SK-N-SH (cell line): ENCODE results near the gene GLT6D1. TPM values are rescaled to one million over a fixed set of nuclear protein-coding genes. Genes with fewer than 3 reads are reported as not detected.

Experiments used
- CTCF ChIA-PET: fragments of 300-600, 350-600 bp; formaldehyde crosslinking; extraction: SDS; loops from one replicate; lab custom pipeline; 2021; lab: Yijun Ruan, JAX
- POLR2A ChIA-PET: fragments of 350-600 bp; sonication (Branson Sonifier 250); formaldehyde crosslinking; extraction: SDS; loops from one replicate; lab custom pipeline; 2020; ENCODE audit warnings: antibody characterized with exemption, inconsistent platforms; lab: Yijun Ruan, JAX
- DNase-seq: peaks from one replicate; pipeline ENCODE4 v3.0.0; 2012
- H2AFZ ChIP-seq: fragments of 200-600 bp; sonication (generic); 2 replicates; pipeline ENCODE4 v1.8.1; 2016; ENCODE audit warnings: antibody characterized with exemption, mild to moderate bottlenecking, low read depth
- H3F3A ChIP-seq: fragments of 200-600 bp; sonication (generic); replicated peaks from 2 replicates; pipeline ENCODE3; 2016; ENCODE audit warnings: antibody characterized with exemption, mild to moderate bottlenecking; ENCODE audit not compliant: insufficient read depth
- H3K27ac ChIP-seq, 2 experiments: fragments of 200-500 bp in 1 of 2; fragments of 200-600 bp in 1 of 2; sonication (Bioruptor generic) in 1 of 2; sonication (generic), shearing (Covaris generic) in 1 of 2; 2 replicates each; pipeline versions ENCODE4 v1.5.1 to v1.6.1; 2014 to 2016; ENCODE audit warnings: low read depth in 2 of 2, inconsistent platforms in 1 of 2, low read length in 1 of 2, mild to moderate bottlenecking in 1 of 2, mixed read lengths in 1 of 2
- H3K27me3 ChIP-seq: fragments of 200-600 bp; sonication (generic), shearing (Covaris generic); 2 replicates; pipeline ENCODE4 v1.6.1; 2016; ENCODE audit warnings: mixed run types; ENCODE audit not compliant: insufficient read depth
- H3K36me3 ChIP-seq, 2 experiments: fragments of 200-500 bp in 1 of 2; fragments of 200-600 bp in 1 of 2; sonication (Bioruptor generic) in 1 of 2; sonication (generic) in 1 of 2; replicated peaks in 1 of 2; 2 replicates each; pipeline versions ENCODE3 to v1.5.1; 2014 to 2016; ENCODE audit warnings: low read length in 1 of 2, mild to moderate bottlenecking in 1 of 2; ENCODE audit not compliant: insufficient read depth in 2 of 2, control insufficient read depth in 1 of 2
- H3K4me1 ChIP-seq, 2 experiments: fragments of 200-500 bp in 1 of 2; fragments of 200-600 bp in 1 of 2; sonication (Bioruptor generic) in 1 of 2; sonication (generic), shearing (Covaris generic) in 1 of 2; 2 replicates each; pipeline versions ENCODE4 v1.5.1 to v1.6.1; 2014 to 2016; ENCODE audit warnings: low read depth in 1 of 2, low read length in 1 of 2, mixed run types in 1 of 2; ENCODE audit not compliant: insufficient read depth in 2 of 2, control insufficient read depth in 1 of 2
- H3K4me2 ChIP-seq: fragments of 200-600 bp; sonication (generic), shearing (Covaris generic); 2 replicates; pipeline ENCODE4 v1.6.1; 2017; ENCODE audit warnings: mixed run types
- H3K4me3 ChIP-seq, 2 experiments: fragments of 200-500 bp in 1 of 2; fragments of 200-600 bp in 1 of 2; sonication (Bioruptor generic) in 1 of 2; sonication (generic), shearing (Covaris generic) in 1 of 2; 2 replicates each; pipeline versions ENCODE4 v1.5.1 to v1.8.1; 2014 to 2016; ENCODE audit warnings: low read depth in 2 of 2, inconsistent platforms in 1 of 2, low read length in 1 of 2, mild to moderate bottlenecking in 1 of 2, mixed read lengths in 1 of 2, moderate library complexity in 1 of 2
- H3K79me2 ChIP-seq: fragments of 200-600 bp; sonication (generic); 2 replicates; pipeline ENCODE4 v1.8.1; 2017; ENCODE audit warnings: mild to moderate bottlenecking; ENCODE audit not compliant: insufficient read depth
- H3K9ac ChIP-seq: fragments of 200-600 bp; sonication (generic); 2 replicates; pipeline ENCODE4 v1.6.1; 2017; ENCODE audit warnings: mixed run types
- H3K9me2 ChIP-seq: fragments of 200-600 bp; sonication (generic); 2 replicates; pipeline ENCODE4 v1.6.1; 2017; ENCODE audit warnings: mixed run types
- H3K9me3 ChIP-seq: fragments of 200-600 bp; sonication (generic); 2 replicates; pipeline ENCODE4 v1.6.1; 2017; ENCODE audit warnings: mixed run types, mild to moderate bottlenecking, moderate library complexity
- H4K20me1 ChIP-seq: fragments of 200-600 bp; sonication (generic); 2 replicates; pipeline ENCODE4 v1.6.1; 2017; ENCODE audit warnings: mild to moderate bottlenecking, mixed run types; ENCODE audit not compliant: insufficient read depth
- CHD2 ChIP-seq: fragments of 150-350 bp; IDR thresholded peaks from 2 replicates; pipeline ENCODE4 v1.6.1; 2018; ENCODE audit warnings: low read length; ENCODE audit not compliant: partially characterized antibody
- ELF1 ChIP-seq: IDR thresholded peaks from 2 replicates; pipeline ENCODE4 v1.4.0; 2012
- EP300 ChIP-seq, 2 experiments: IDR thresholded peaks; 2 replicates each; pipeline versions ENCODE4 v1.4.0 to v1.6.1; 2012; ENCODE audit warnings: borderline replicate concordance in 1 of 2, low read depth in 1 of 2, low read length in 1 of 2
- EZH2phosphoT487 ChIP-seq: fragments of 200-600 bp; sonication (generic); IDR thresholded peaks from 2 replicates; pipeline ENCODE4 v1.6.1; 2017; ENCODE audit warnings: low read depth, mixed run types, mild to moderate bottlenecking, antibody characterized with exemption, moderate library complexity, borderline replicate concordance
- FOXJ3 ChIP-seq: sonication (generic); formaldehyde crosslinking; IDR thresholded peaks from 2 replicates; pipeline ENCODE4 v1.5.1; 2020; ENCODE audit warnings: mild to moderate bottlenecking, missing genetic modification reagents
- GABPA ChIP-seq: IDR thresholded peaks from 2 replicates; pipeline ENCODE4 v1.4.0; 2012; ENCODE audit warnings: low read depth, mild to moderate bottlenecking
- GATA2 ChIP-seq: sonication (generic); formaldehyde crosslinking; IDR thresholded peaks from 2 replicates; pipeline ENCODE4 v1.5.0; 2020; ENCODE audit warnings: mild to moderate bottlenecking, missing genetic modification reagents
- JUND ChIP-seq: IDR thresholded peaks from 2 replicates; pipeline ENCODE4 v1.4.0; 2012
- MEF2A ChIP-seq: IDR thresholded peaks from 2 replicates; pipeline ENCODE4 v1.4.0; 2012; ENCODE audit warnings: low read depth, borderline replicate concordance
- MXI1 ChIP-seq: IDR thresholded peaks from 2 replicates; pipeline ENCODE4 v1.6.1; 2012; ENCODE audit warnings: mild to moderate bottlenecking, low read depth, low read length, improper control_type of control experiment
- NRF1 ChIP-seq: IDR thresholded peaks from 2 replicates; pipeline ENCODE4 v1.6.1; 2012; ENCODE audit warnings: low read depth, mild to moderate bottlenecking, low read length
- RCOR1 ChIP-seq: fragments of 150-350 bp; IDR thresholded peaks from 2 replicates; pipeline ENCODE4 v1.6.1; 2017; ENCODE audit warnings: antibody characterized with exemption, low read length
- REST ChIP-seq: IDR thresholded peaks from 2 replicates; pipeline ENCODE4 v1.6.1; 2012; ENCODE audit warnings: mild to moderate bottlenecking, low read depth, low read length, moderate library complexity
- RFX5 ChIP-seq: IDR thresholded peaks from 2 replicates; pipeline ENCODE4 v1.6.1; 2012; ENCODE audit warnings: mild to moderate bottlenecking, improper control_type of control experiment, low read length
- RXRA ChIP-seq: IDR thresholded peaks from 2 replicates; pipeline ENCODE4 v1.4.0; 2012; ENCODE audit warnings: low read depth, mild to moderate bottlenecking, borderline replicate concordance
- SMC3 ChIP-seq: IDR thresholded peaks from 2 replicates; pipeline ENCODE4 v1.6.1; 2012; ENCODE audit warnings: low read depth, low read length, improper control_type of control experiment
- TCF12 ChIP-seq: IDR thresholded peaks from 2 replicates; pipeline ENCODE4 v1.4.0; 2012
- USF1 ChIP-seq: IDR thresholded peaks from 2 replicates; pipeline ENCODE4 v1.4.0; 2012; ENCODE audit warnings: low read depth, borderline replicate concordance
- USF2 ChIP-seq: fragments of 150-350 bp; IDR thresholded peaks from 2 replicates; pipeline ENCODE4 v1.6.1; 2017; ENCODE audit warnings: antibody characterized with exemption, low read length, low read depth, borderline replicate concordance
- YY1 ChIP-seq: IDR thresholded peaks from 2 replicates; pipeline ENCODE4 v1.4.0; 2012; ENCODE audit warnings: low read depth, mild to moderate bottlenecking
- WGBS: methylation state at CpG from one replicate; pipeline ENCODE4 v1.1.6; 2017; ENCODE audit warnings: low lambda C conversion rate; 5-methylcytosine and 5-hydroxymethylcytosine counted together
- polyA plus RNA-seq, 3 experiments: library from polyadenylated mRNA; depleted of rRNA; stranded (reverse); fragments of >200 nt; gene quantifications; 2 replicates each; pipeline ENCODE4 v1.2.3, GENCODE V29; 2012
- TF ChIP-seq, protein P1 (sequence below): fragments of 150-350 bp; IDR thresholded peaks from 2 replicates; pipeline ENCODE4 v1.6.1; 2016; ENCODE audit warnings: mild to moderate bottlenecking, low read depth, low read length
- TF ChIP-seq, protein P2 (sequence below): IDR thresholded peaks from 2 replicates; pipeline ENCODE4; 2012

Gene GLT6D1
- polyA plus RNA-seq, 1 of the 3 experiments (the other 2 are of a cell fraction) = not detected

- TF ChIP-seq, protein P1, sequence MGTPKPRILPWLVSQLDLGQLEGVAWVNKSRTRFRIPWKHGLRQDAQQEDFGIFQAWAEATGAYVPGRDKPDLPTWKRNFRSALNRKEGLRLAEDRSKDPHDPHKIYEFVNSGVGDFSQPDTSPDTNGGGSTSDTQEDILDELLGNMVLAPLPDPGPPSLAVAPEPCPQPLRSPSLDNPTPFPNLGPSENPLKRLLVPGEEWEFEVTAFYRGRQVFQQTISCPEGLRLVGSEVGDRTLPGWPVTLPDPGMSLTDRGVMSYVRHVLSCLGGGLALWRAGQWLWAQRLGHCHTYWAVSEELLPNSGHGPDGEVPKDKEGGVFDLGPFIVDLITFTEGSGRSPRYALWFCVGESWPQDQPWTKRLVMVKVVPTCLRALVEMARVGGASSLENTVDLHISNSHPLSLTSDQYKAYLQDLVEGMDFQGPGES = no peak
- no peak for TF ChIP-seq GATA2 (CRISPR knock-in tag)
- no peak for TF ChIP-seq NRF1
- TF ChIP-seq SMC3 = no peak
- no peak for TF ChIP-seq JUND
These were observed 24.9 kb upstream of the GLT6D1 start (continued) for GRCh38 chr9:135664266-135664665.

DNA sequence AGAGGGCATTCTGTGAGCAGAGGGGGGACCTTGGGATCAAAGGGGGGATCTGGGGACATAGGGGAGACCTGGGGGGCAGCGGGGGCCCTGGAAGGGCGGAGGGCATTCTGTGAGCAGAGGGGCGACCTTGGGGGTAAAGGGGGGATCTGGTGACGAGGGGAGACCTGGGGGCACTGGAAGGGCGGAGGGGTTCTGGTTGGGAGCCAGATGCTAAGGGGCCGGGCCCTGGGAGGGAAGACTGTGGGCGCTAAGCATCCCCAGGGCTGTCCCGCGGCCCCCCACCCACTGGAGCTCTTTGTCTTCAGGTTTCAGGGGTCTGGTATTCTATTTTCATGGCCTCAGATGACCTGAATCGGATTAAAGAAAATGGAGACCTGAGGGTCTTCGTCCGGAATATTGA lies 24.5 kb upstream of the GLT6D1 start:
- TF ChIP-seq USF1 (no peak), ELF1 (no peak), TCF12 (no peak), MXI1 (no peak), JUND (no peak), EZH2phosphoT487 (no peak), GABPA (no peak), REST (no peak), EP300 (IDR thresholded peaks at IDR 0.05; ENCODE audit: borderline replicate concordance in 1 of 2, low read depth in 1 of 2, low read length in 1 of 2) (no peak), FOXJ3 (no peak), USF2 (no peak), SMC3 (no peak), MEF2A (no peak), RXRA (no peak), RFX5 (no peak), RCOR1 (no peak), CHD2 (no peak), YY1 (no peak)
- TF ChIP-seq, protein P1 = no peak
- TF ChIP-seq, protein P2, sequence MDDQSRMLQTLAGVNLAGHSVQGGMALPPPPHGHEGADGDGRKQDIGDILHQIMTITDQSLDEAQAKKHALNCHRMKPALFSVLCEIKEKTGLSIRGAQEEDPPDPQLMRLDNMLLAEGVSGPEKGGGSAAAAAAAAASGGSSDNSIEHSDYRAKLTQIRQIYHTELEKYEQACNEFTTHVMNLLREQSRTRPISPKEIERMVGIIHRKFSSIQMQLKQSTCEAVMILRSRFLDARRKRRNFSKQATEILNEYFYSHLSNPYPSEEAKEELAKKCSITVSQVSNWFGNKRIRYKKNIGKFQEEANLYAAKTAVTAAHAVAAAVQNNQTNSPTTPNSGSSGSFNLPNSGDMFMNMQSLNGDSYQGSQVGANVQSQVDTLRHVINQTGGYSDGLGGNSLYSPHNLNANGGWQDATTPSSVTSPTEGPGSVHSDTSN = no peak
- Histone ChIP-seq H3K27me3 (no peaks in the 10 kb centered on the region), H3K4me3 (no peak overlapping the region), H3K27ac (no peak overlapping the region), H3K9me3 (no peaks in the 10 kb centered on the region), H3K4me1 (peaks cover 0 to 2% of the 10 kb centered on the region in 2 experiments; a peak in 1 of 4 replicates), H3K9me2 (no peaks in the 10 kb centered on the region), H2AFZ (no peak overlapping the region), H3K79me2 (no peaks in the 10 kb centered on the region), H3F3A (no peaks in the 10 kb centered on the region), H3K4me2 (no peak overlapping the region), H3K36me3 (no peaks in the 10 kb centered on the region), H4K20me1 (no peaks in the 10 kb centered on the region), H3K9ac (no peak overlapping the region)
- peak; percentile 15 for DNase-seq
- WGBS = 54% methylated on average over 11 of the region's 12 CpGs
- ChIA-PET POLR2A (no interaction called here), CTCF (no interaction called here)
